ENCODE data around the gene C9orf40. TPM values are rescaled to one million over a fixed set of nuclear protein-coding genes. Genes with fewer than 3 reads are reported as not detected.

Gene C9orf40
- polyA plus RNA-seq, 3 donors = 0.44 to 1.1 (median 0.47) TPM

- H3K9me3 Mint-ChIP-seq = peaks cover 0 to 1% (median 0%) of the 10 kb centered on the region in 7 donors
- H3K9me3 ChIP-seq (replicated peaks in 1 of 2; ENCODE audit: control insufficient read depth in 1 of 2, insufficient read depth in 1 of 2, low read length in 2 of 2) = no peaks in the 10 kb centered on the region
- H3K4me3 ChIP-seq (replicated peaks in 1 of 3; ENCODE audit: low read depth in 2 of 3, low read length in 3 of 3) = no peak overlapping the region
- no peak for DNase-seq
- H3K79me2 ChIP-seq (ENCODE audit: insufficient read depth, low read length) = no peaks in the 10 kb centered on the region
- intact Hi-C loops (cut with micrococcal nuclease) = loop anchor here in 1 of 2 donors (5.0 kb wide), 1 partner anchor 133 kb away; no protein-coding TSS in a partner anchor
- no peak overlapping the region for H3K9ac ChIP-seq (ENCODE audit: insufficient read depth, low read length, poor library complexity, severe bottlenecking)
- peaks cover 9 to 17% of the 10 kb centered on the region in 2 donors for H3K4me1 ChIP-seq (ENCODE audit: control insufficient read depth in 1 of 2, insufficient read depth in 2 of 2, low read length in 2 of 2)
- H3K27me3 ChIP-seq (ENCODE audit: control insufficient read depth in 2 of 2, insufficient read depth in 2 of 2, low read length in 2 of 2) = no peaks in the 10 kb centered on the region
- no peak for TF ChIP-seq CTCF (IDR thresholded peaks at IDR 0.05)
- H3K27ac Mint-ChIP-seq = no peak overlapping the region
- peaks cover 0 to 3% (median 1%) of the 10 kb centered on the region in 3 donors for H3K27me3 Mint-ChIP-seq (ENCODE audit: low read depth in 3 of 3)
- WGBS (ENCODE audit: insufficient coverage) = 100% methylated on average over 1 of the region's 2 CpGs
- H2AFZ ChIP-seq (ENCODE audit: insufficient read depth, low read depth, low read length, poor library complexity, severe bottlenecking) = no peak overlapping the region
- H4K20me1 ChIP-seq (ENCODE audit: insufficient read depth, low read length) = no peaks in the 10 kb centered on the region
- H3K27ac ChIP-seq (ENCODE audit: low read depth in 1 of 2, low read length in 2 of 2) = no peak overlapping the region
- peaks cover 2 to 3% of the 10 kb centered on the region in 2 donors for H3K36me3 Mint-ChIP-seq
- H3K4me1 Mint-ChIP-seq = peaks cover 23% of the 10 kb centered on the region
- no peak overlapping the region for H3K4me3 Mint-ChIP-seq
- H3K36me3 ChIP-seq (replicated peaks in 1 of 2; ENCODE audit: control insufficient read depth in 1 of 2, insufficient read depth in 2 of 2, low read length in 2 of 2) = no peaks in the 10 kb centered on the region
- no peak overlapping the region for H3K4me2 ChIP-seq (replicated peaks; ENCODE audit: extremely low read depth, low read length, poor library complexity, severe bottlenecking)
These were observed 3.8 kb downstream of the C9orf40 start for GRCh38 chr9:74948937-74949336.

DNA sequence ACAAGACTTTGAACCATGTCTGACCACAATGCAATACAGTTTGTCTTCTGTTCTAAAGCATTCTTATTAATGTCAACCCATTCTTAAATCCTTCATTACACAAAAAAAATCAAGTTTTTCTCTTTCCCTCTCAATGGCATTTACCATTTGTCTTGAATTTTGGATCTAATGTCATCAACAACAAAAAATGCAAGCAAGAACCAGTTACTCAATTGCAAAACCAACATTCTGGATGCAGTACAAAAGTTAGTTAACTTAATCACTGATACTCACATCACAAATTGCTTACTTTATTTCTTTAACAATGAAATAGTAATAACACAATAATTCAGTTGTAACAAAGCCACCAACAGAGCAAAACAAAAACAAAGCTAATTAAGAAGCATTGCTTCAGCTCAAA is 6.0 kb downstream of the C9orf40 start:
- H3K4me2 ChIP-seq (replicated peaks; ENCODE audit: extremely low read depth, low read length, poor library complexity, severe bottlenecking) = no peak overlapping the region
- TF ChIP-seq CTCF (IDR thresholded peaks at IDR 0.05) = no peak
- H3K36me3 ChIP-seq (replicated peaks in 1 of 2; ENCODE audit: control insufficient read depth in 1 of 2, insufficient read depth in 2 of 2, low read length in 2 of 2) = no peaks in the 10 kb centered on the region
- no peak overlapping the region for H3K4me3 ChIP-seq (replicated peaks in 1 of 3; ENCODE audit: low read depth in 2 of 3, low read length in 3 of 3)
- no peak overlapping the region for H3K9ac ChIP-seq (ENCODE audit: insufficient read depth, low read length, poor library complexity, severe bottlenecking)
- H3K36me3 Mint-ChIP-seq = peaks cover 2 to 3% of the 10 kb centered on the region in 2 donors
- no peak overlapping the region for H3K4me3 Mint-ChIP-seq
- H3K4me1 ChIP-seq (ENCODE audit: control insufficient read depth in 1 of 2, insufficient read depth in 2 of 2, low read length in 2 of 2) = peaks cover 3 to 23% of the 10 kb centered on the region in 2 donors
- H3K79me2 ChIP-seq (ENCODE audit: insufficient read depth, low read length) = no peaks in the 10 kb centered on the region
- H4K20me1 ChIP-seq (ENCODE audit: insufficient read depth, low read length) = no peaks in the 10 kb centered on the region
- peaks cover 0 to 3% (median 0%) of the 10 kb centered on the region in 3 donors for H3K27me3 Mint-ChIP-seq (ENCODE audit: low read depth in 3 of 3)
- no peak overlapping the region for H3K27ac Mint-ChIP-seq
- H3K4me1 Mint-ChIP-seq = peaks cover 22% of the 10 kb centered on the region
- no peak for DNase-seq
- no peaks in the 10 kb centered on the region for H3K27me3 ChIP-seq (ENCODE audit: control insufficient read depth in 2 of 2, insufficient read depth in 2 of 2, low read length in 2 of 2)
- no peaks in the 10 kb centered on the region for H3K9me3 ChIP-seq (replicated peaks in 1 of 2; ENCODE audit: control insufficient read depth in 1 of 2, insufficient read depth in 1 of 2, low read length in 2 of 2)
- H3K27ac ChIP-seq (ENCODE audit: low read depth in 1 of 2, low read length in 2 of 2) = no peak overlapping the region
- no peak overlapping the region for H2AFZ ChIP-seq (ENCODE audit: insufficient read depth, low read depth, low read length, poor library complexity, severe bottlenecking)
- intact Hi-C loops (cut with micrococcal nuclease) = loop anchor here in 1 of 2 donors (5.0 kb wide), 1 partner anchor 136 kb away; no protein-coding TSS in a partner anchor
- peaks cover 7 to 17% (median 8%) of the 10 kb centered on the region in 7 donors for H3K9me3 Mint-ChIP-seq
